ENCODE data around the gene CNGA2.

CNGA2 gene

GRCh38 chrX:151752847-151753246 lies 18.3 kb downstream of the CNGA2 start:
- Histone ChIP-seq H3K9me3 (ENCODE audit: control insufficient read depth in 2 of 2, low read length in 2 of 2) (no peaks in the 10 kb centered on the region), H3K27me3 (ENCODE audit: control insufficient read depth in 1 of 2, insufficient read depth in 2 of 2, low read length in 2 of 2) (peaks cover 0 to 31% of the 10 kb centered on the region in 2 donors), H3K4me1 (ENCODE audit: control insufficient read depth, insufficient read depth, low read length) (no peaks in the 10 kb centered on the region), H3K9ac (ENCODE audit: low read length in 2 of 2) (no peak overlapping the region), H3K27ac (ENCODE audit: low read length) (no peak overlapping the region), H3K36me3 (ENCODE audit: control insufficient read depth in 2 of 2, insufficient read depth in 2 of 2, low read length in 2 of 2) (no peaks in the 10 kb centered on the region), H3K4me3 (ENCODE audit: low read length in 2 of 2) (no peak overlapping the region)

- peaks cover 0 to 31% of the 10 kb centered on the region in 2 donors for H3K27me3 ChIP-seq (ENCODE audit: control insufficient read depth in 1 of 2, insufficient read depth in 2 of 2, low read length in 2 of 2)
- H3K9ac ChIP-seq (ENCODE audit: low read length in 2 of 2), result no peak overlapping the region
- H3K9me3 ChIP-seq (ENCODE audit: control insufficient read depth in 2 of 2, low read length in 2 of 2), result no peaks in the 10 kb centered on the region
- no peaks in the 10 kb centered on the region for H3K4me1 ChIP-seq (ENCODE audit: control insufficient read depth, insufficient read depth, low read length)
- H3K36me3 ChIP-seq (ENCODE audit: control insufficient read depth in 2 of 2, insufficient read depth in 2 of 2, low read length in 2 of 2), result no peaks in the 10 kb centered on the region
- no peak overlapping the region for H3K4me3 ChIP-seq (ENCODE audit: low read length in 2 of 2)
- H3K27ac ChIP-seq (ENCODE audit: low read length), result no peak overlapping the region
Observed at GRCh38 chrX:151753313-151754046, 18.9 kb downstream of the CNGA2 start.

GRCh38 chrX:151754047-151754429 lies 19.5 kb downstream of the CNGA2 start:
- peaks cover 0 to 31% of the 10 kb centered on the region in 2 donors for H3K27me3 ChIP-seq (ENCODE audit: control insufficient read depth in 1 of 2, insufficient read depth in 2 of 2, low read length in 2 of 2)
- H3K27ac ChIP-seq (ENCODE audit: low read length), result no peak overlapping the region
- H3K9ac ChIP-seq (ENCODE audit: low read length in 2 of 2), result no peak overlapping the region
- no peak overlapping the region for H3K4me3 ChIP-seq (ENCODE audit: low read length in 2 of 2)
- H3K4me1 ChIP-seq (ENCODE audit: control insufficient read depth, insufficient read depth, low read length), result no peaks in the 10 kb centered on the region
- no peaks in the 10 kb centered on the region for H3K36me3 ChIP-seq (ENCODE audit: control insufficient read depth in 2 of 2, insufficient read depth in 2 of 2, low read length in 2 of 2)
- no peaks in the 10 kb centered on the region for H3K9me3 ChIP-seq (ENCODE audit: control insufficient read depth in 2 of 2, low read length in 2 of 2)

DNA sequence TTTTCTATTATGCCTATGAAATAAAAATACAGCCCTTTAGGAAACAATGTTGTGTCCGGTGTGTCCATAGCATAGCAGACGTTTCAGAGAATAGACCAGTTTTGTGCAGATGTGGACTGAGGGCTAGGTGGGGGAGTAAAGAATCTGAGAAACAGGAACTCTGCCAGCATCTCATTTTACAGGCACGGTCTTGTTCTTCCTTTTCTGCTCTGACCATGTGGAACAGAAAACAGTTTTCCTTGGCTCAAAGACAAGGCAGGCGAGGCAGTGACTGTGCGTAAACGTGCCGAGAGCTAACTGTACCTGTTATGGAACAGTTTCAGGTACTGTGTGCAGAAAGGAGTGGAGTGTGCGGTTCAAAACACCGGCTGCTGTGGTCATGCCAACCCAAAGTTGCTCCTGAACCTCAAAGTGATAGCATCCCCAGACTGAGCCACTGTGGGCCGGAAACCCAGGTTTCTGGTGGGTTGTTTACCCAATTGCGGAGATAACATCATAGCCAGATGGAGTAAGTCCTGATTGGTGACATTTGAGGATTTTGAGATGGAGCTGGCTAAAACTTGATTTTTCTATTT lies 20.2 kb downstream of the CNGA2 start:
- H3K9me3 ChIP-seq (ENCODE audit: control insufficient read depth in 2 of 2, low read length in 2 of 2), result no peaks in the 10 kb centered on the region
- no peak overlapping the region for H3K4me3 ChIP-seq (ENCODE audit: low read length in 2 of 2)
- H3K9ac ChIP-seq (ENCODE audit: low read length in 2 of 2), result no peak overlapping the region
- no peaks in the 10 kb centered on the region for H3K4me1 ChIP-seq (ENCODE audit: control insufficient read depth, insufficient read depth, low read length)
- H3K27me3 ChIP-seq (ENCODE audit: control insufficient read depth in 1 of 2, insufficient read depth in 2 of 2, low read length in 2 of 2), result peaks cover 0 to 29% of the 10 kb centered on the region in 2 donors
- no peak overlapping the region for H3K27ac ChIP-seq (ENCODE audit: low read length)
- no peaks in the 10 kb centered on the region for H3K36me3 ChIP-seq (ENCODE audit: control insufficient read depth in 2 of 2, insufficient read depth in 2 of 2, low read length in 2 of 2)

GRCh38 chrX:151759041-151759708 lies 24.6 kb downstream of the CNGA2 start:
- Histone ChIP-seq H3K4me3 (ENCODE audit: low read length in 2 of 2) (no peak overlapping the region), H3K9ac (ENCODE audit: low read length in 2 of 2) (no peak overlapping the region), H3K27me3 (ENCODE audit: control insufficient read depth in 1 of 2, insufficient read depth in 2 of 2, low read length in 2 of 2) (peaks cover 0 to 11% of the 10 kb centered on the region in 2 donors), H3K9me3 (ENCODE audit: control insufficient read depth in 2 of 2, low read length in 2 of 2) (no peaks in the 10 kb centered on the region), H3K4me1 (ENCODE audit: control insufficient read depth, insufficient read depth, low read length) (no peaks in the 10 kb centered on the region), H3K27ac (ENCODE audit: low read length) (no peak overlapping the region), H3K36me3 (ENCODE audit: control insufficient read depth in 2 of 2, insufficient read depth in 2 of 2, low read length in 2 of 2) (no peaks in the 10 kb centered on the region)

DNA sequence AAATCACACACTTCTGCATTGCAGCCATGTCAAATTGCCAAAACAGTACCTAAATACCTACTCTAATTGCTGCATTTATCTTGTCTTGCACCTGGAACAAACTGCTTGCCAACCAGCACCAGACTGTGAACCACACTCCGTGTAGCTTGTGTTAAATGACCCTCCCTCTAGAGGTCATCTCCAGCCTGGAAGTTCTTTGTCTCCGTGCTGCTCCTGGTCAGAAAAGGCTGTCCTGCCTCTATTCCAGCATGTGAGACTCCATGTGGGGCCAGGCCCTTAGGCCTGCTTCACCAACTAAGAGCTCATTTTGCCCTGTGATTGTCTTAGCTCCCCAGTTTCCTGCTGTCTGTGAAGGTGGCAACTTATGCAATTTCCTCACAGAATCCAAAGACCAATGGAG lies 28.3 kb downstream of the CNGA2 start:
- no peak overlapping the region for H3K9ac ChIP-seq (ENCODE audit: low read length in 2 of 2)
- no peaks in the 10 kb centered on the region for H3K9me3 ChIP-seq (ENCODE audit: control insufficient read depth in 2 of 2, low read length in 2 of 2)
- H3K27ac ChIP-seq (ENCODE audit: low read length), result no peak overlapping the region
- H3K27me3 ChIP-seq (ENCODE audit: control insufficient read depth in 1 of 2, insufficient read depth in 2 of 2, low read length in 2 of 2), result peaks cover 0 to 4% of the 10 kb centered on the region in 2 donors
- no peak overlapping the region for H3K4me3 ChIP-seq (ENCODE audit: low read length in 2 of 2)
- no peaks in the 10 kb centered on the region for H3K4me1 ChIP-seq (ENCODE audit: control insufficient read depth, insufficient read depth, low read length)
- H3K36me3 ChIP-seq (ENCODE audit: control insufficient read depth in 2 of 2, insufficient read depth in 2 of 2, low read length in 2 of 2), result no peaks in the 10 kb centered on the region

GRCh38 chrX:151763711-151764110 lies 29.2 kb downstream of the CNGA2 start:
- H3K36me3 ChIP-seq (ENCODE audit: control insufficient read depth in 2 of 2, insufficient read depth in 2 of 2, low read length in 2 of 2), result no peaks in the 10 kb centered on the region
- no peaks in the 10 kb centered on the region for H3K4me1 ChIP-seq (ENCODE audit: control insufficient read depth, insufficient read depth, low read length)
- no peak overlapping the region for H3K4me3 ChIP-seq (ENCODE audit: low read length in 2 of 2)
- H3K9ac ChIP-seq (ENCODE audit: low read length in 2 of 2), result no peak overlapping the region
- H3K9me3 ChIP-seq (ENCODE audit: control insufficient read depth in 2 of 2, low read length in 2 of 2), result no peaks in the 10 kb centered on the region
- H3K27ac ChIP-seq (ENCODE audit: low read length), result no peak overlapping the region
- peaks cover 0 to 4% of the 10 kb centered on the region in 2 donors for H3K27me3 ChIP-seq (ENCODE audit: control insufficient read depth in 1 of 2, insufficient read depth in 2 of 2, low read length in 2 of 2)

GRCh38 chrX:151765026-151765425 lies 30.5 kb downstream of the CNGA2 start:
- no peaks in the 10 kb centered on the region for H3K36me3 ChIP-seq (ENCODE audit: control insufficient read depth in 2 of 2, insufficient read depth in 2 of 2, low read length in 2 of 2)
- H3K4me3 ChIP-seq (ENCODE audit: low read length in 2 of 2), result no peak overlapping the region
- no peak overlapping the region for H3K27ac ChIP-seq (ENCODE audit: low read length)
- no peak overlapping the region for H3K9ac ChIP-seq (ENCODE audit: low read length in 2 of 2)
- no peaks in the 10 kb centered on the region for H3K4me1 ChIP-seq (ENCODE audit: control insufficient read depth, insufficient read depth, low read length)
- H3K27me3 ChIP-seq (ENCODE audit: control insufficient read depth in 1 of 2, insufficient read depth in 2 of 2, low read length in 2 of 2), result peaks cover 0 to 4% of the 10 kb centered on the region in 2 donors
- no peaks in the 10 kb centered on the region for H3K9me3 ChIP-seq (ENCODE audit: control insufficient read depth in 2 of 2, low read length in 2 of 2)

GRCh38 chrX:151771726-151772125 lies 37.2 kb downstream of the CNGA2 start:
- Histone ChIP-seq H3K9me3 (ENCODE audit: control insufficient read depth in 2 of 2, low read length in 2 of 2) (peaks cover 0 to 2% of the 10 kb centered on the region in 2 donors), H3K4me1 (ENCODE audit: control insufficient read depth, insufficient read depth, low read length) (peaks cover 1% of the 10 kb centered on the region), H3K36me3 (ENCODE audit: control insufficient read depth in 2 of 2, insufficient read depth in 2 of 2, low read length in 2 of 2) (no peaks in the 10 kb centered on the region), H3K9ac (ENCODE audit: low read length in 2 of 2) (no peak overlapping the region), H3K4me3 (ENCODE audit: low read length in 2 of 2) (no peak overlapping the region), H3K27ac (ENCODE audit: low read length) (no peak overlapping the region), H3K27me3 (ENCODE audit: control insufficient read depth in 1 of 2, insufficient read depth in 2 of 2, low read length in 2 of 2) (peaks cover 0 to 2% of the 10 kb centered on the region in 2 donors)

GRCh38 chrX:151773434-151773833 lies 38.9 kb downstream of the CNGA2 start:
- Histone ChIP-seq H3K36me3 (ENCODE audit: control insufficient read depth in 2 of 2, insufficient read depth in 2 of 2, low read length in 2 of 2) (no peaks in the 10 kb centered on the region), H3K27me3 (ENCODE audit: control insufficient read depth in 1 of 2, insufficient read depth in 2 of 2, low read length in 2 of 2) (peaks cover 0 to 4% of the 10 kb centered on the region in 2 donors), H3K4me1 (ENCODE audit: control insufficient read depth, insufficient read depth, low read length) (peaks cover 3% of the 10 kb centered on the region), H3K9me3 (ENCODE audit: control insufficient read depth in 2 of 2, low read length in 2 of 2) (peaks cover 0 to 2% of the 10 kb centered on the region in 2 donors), H3K9ac (ENCODE audit: low read length in 2 of 2) (no peak overlapping the region), H3K4me3 (ENCODE audit: low read length in 2 of 2) (no peak overlapping the region), H3K27ac (ENCODE audit: low read length) (no peak overlapping the region)

DNA sequence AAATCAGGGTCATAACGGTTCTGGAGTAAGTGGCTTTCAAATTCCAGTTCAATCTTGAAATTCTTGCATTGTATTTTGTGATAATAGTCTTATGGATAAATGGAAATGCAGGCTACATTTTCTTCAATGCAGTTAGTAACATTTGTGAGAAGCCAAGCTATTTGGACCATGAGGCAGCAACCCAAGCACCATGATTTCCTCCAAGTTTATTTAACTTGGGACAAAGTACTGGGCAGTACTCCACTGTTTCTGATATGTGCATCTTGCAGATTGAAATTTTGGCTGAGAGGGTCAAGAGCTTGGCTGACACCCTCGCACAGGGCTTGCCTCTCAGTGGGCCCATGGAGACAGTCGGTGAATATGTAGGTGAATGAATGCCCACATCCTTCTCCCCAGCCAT lies 39.9 kb downstream of the CNGA2 start:
- H3K4me1 ChIP-seq (ENCODE audit: control insufficient read depth, insufficient read depth, low read length), result peaks cover 3% of the 10 kb centered on the region
- H3K4me3 ChIP-seq (ENCODE audit: low read length in 2 of 2), result no peak overlapping the region
- peaks cover 0 to 4% of the 10 kb centered on the region in 2 donors for H3K27me3 ChIP-seq (ENCODE audit: control insufficient read depth in 1 of 2, insufficient read depth in 2 of 2, low read length in 2 of 2)
- H3K27ac ChIP-seq (ENCODE audit: low read length), result no peak overlapping the region
- H3K36me3 ChIP-seq (ENCODE audit: control insufficient read depth in 2 of 2, insufficient read depth in 2 of 2, low read length in 2 of 2), result no peaks in the 10 kb centered on the region
- H3K9ac ChIP-seq (ENCODE audit: low read length in 2 of 2), result no peak overlapping the region
- peaks cover 0 to 2% of the 10 kb centered on the region in 2 donors for H3K9me3 ChIP-seq (ENCODE audit: control insufficient read depth in 2 of 2, low read length in 2 of 2)
